ENCODE measurements around the gene LRRIQ3.

- TF ChIP-seq, protein P1, sequence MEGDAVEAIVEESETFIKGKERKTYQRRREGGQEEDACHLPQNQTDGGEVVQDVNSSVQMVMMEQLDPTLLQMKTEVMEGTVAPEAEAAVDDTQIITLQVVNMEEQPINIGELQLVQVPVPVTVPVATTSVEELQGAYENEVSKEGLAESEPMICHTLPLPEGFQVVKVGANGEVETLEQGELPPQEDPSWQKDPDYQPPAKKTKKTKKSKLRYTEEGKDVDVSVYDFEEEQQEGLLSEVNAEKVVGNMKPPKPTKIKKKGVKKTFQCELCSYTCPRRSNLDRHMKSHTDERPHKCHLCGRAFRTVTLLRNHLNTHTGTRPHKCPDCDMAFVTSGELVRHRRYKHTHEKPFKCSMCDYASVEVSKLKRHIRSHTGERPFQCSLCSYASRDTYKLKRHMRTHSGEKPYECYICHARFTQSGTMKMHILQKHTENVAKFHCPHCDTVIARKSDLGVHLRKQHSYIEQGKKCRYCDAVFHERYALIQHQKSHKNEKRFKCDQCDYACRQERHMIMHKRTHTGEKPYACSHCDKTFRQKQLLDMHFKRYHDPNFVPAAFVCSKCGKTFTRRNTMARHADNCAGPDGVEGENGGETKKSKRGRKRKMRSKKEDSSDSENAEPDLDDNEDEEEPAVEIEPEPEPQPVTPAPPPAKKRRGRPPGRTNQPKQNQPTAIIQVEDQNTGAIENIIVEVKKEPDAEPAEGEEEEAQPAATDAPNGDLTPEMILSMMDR (IDR thresholded peaks at IDR 0.05): no peak
- TF ChIP-seq POLR2A (IDR thresholded peaks at IDR 0.05): no peak
Measured at GRCh38 chr1:74246315-74246714, 48.3 kb upstream of the LRRIQ3 start.
